Caco-2 (cell line): ENCODE results near the gene MEIOSIN. TPM values are rescaled to one million over a fixed set of nuclear protein-coding genes. Genes with fewer than 3 reads are reported as not detected.
A peak's percentile ranks its signal among the peaks of the same experiment; 100 is the strongest.

ENCODE experiments used
- BruUV-seq: library from RNA; stranded (reverse); fragments of 400-500 nt; replicated peaks from 2 replicates; lab custom pipeline; 2021; lab: Mats Ljungman, UMichigan
- CTCF ChIA-PET: fragments of 300-600 bp; sonication (Branson Sonifier 250); formaldehyde crosslinking; loops from one replicate; lab custom pipeline; 2022; ENCODE audit warnings: antibody characterized with exemption; lab: Charles Lee
- POLR2A ChIA-PET: fragments of 300-600 bp; sonication (Branson Sonifier 250); formaldehyde crosslinking; loops from one replicate; lab custom pipeline; 2022; ENCODE audit warnings: antibody characterized with exemption; lab: Charles Lee
- DNase-seq, 2 experiments: peaks; one replicate each; pipeline versions ENCODE4 v3.0.0 to v3.0.0-alpha.2; 2020 to 2022
- H3K27me3 ChIP-seq: replicated peaks from 2 replicates; pipeline ENCODE4 v1.6.0; 2011; ENCODE audit warnings: low read length; ENCODE audit not compliant: control insufficient read depth, insufficient read depth
- H3K36me3 ChIP-seq: 2 replicates; pipeline ENCODE4 v1.5.1; 2011; ENCODE audit warnings: low read length; ENCODE audit not compliant: control insufficient read depth, insufficient read depth
- H3K4me1 ChIP-seq: fragments of 250-450 bp; sonication (Bioruptor Pico); 2 replicates; pipeline ENCODE4 v1.5.1; 2020; ENCODE audit warnings: mild to moderate bottlenecking
- H3K4me3 ChIP-seq: 2 replicates; pipeline ENCODE4 v1.5.1; 2011; ENCODE audit warnings: low read depth, mild to moderate bottlenecking, control low read depth, low read length
- H3K9me3 ChIP-seq: fragments of 250-450 bp; sonication (Bioruptor Pico); 2 replicates; pipeline ENCODE4 v1.5.1; 2020; ENCODE audit warnings: mild to moderate bottlenecking, moderate library complexity
- H3K27ac Mint-ChIP-seq: one replicate; pipeline ENCODE4 v1.8.0; 2022; ENCODE audit warnings: mixed read lengths; ENCODE audit not compliant: unreplicated experiment
- H3K27me3 Mint-ChIP-seq: one replicate; pipeline ENCODE4 v1.8.0; 2022; ENCODE audit warnings: mixed read lengths; ENCODE audit not compliant: insufficient read depth, unreplicated experiment
- H3K36me3 Mint-ChIP-seq: one replicate; pipeline ENCODE4 v1.8.0; 2022; ENCODE audit warnings: mild to moderate bottlenecking, mixed read lengths; ENCODE audit not compliant: insufficient read depth, unreplicated experiment
- H3K4me1 Mint-ChIP-seq: one replicate; pipeline ENCODE4 v1.8.0; 2022; ENCODE audit warnings: low read depth, mixed read lengths; ENCODE audit not compliant: unreplicated experiment
- H3K4me3 Mint-ChIP-seq: one replicate; pipeline ENCODE4 v1.8.0; 2022; ENCODE audit warnings: mild to moderate bottlenecking, moderate library complexity, mixed read lengths; ENCODE audit not compliant: unreplicated experiment
- H3K9me3 Mint-ChIP-seq: one replicate; pipeline ENCODE4 v1.8.0; 2022; ENCODE audit warnings: mixed read lengths; ENCODE audit not compliant: unreplicated experiment
- CTCF ChIP-seq, 2 experiments: fragments of 200-600 bp in 1 of 2; IDR thresholded peaks; 1 replicate in 1 of 2; 2 replicates in 1 of 2; pipeline versions ENCODE4 v1.5.1 to v1.8.0; 2011 to 2022; ENCODE audit warnings: antibody characterized with exemption in 1 of 2, control low read depth in 1 of 2, inconsistent platforms in 1 of 2, low read depth in 1 of 2, low read length in 1 of 2, mild to moderate bottlenecking in 1 of 2, moderate library complexity in 1 of 2; ENCODE audit not compliant: insufficient read depth in 1 of 2, severe bottlenecking in 1 of 2, unreplicated experiment in 1 of 2
- intact Hi-C: fragments of 100-400 bp; cut with micrococcal nuclease; formaldehyde crosslinking; loops from one replicate; pipeline ENCODE4 v1.10.0; 2022; ENCODE audit not compliant: unreplicated experiment
- total RNA-seq: library from RNA; stranded (reverse); gene quantifications from 2 replicates; pipeline ENCODE4 v1.2.3, GENCODE V29; 2022

Gene MEIOSIN
- total RNA-seq, 1 experiment from 2014 or later: not detected

- no peak overlapping the region for H3K4me3 ChIP-seq
- no peak overlapping the region for H3K4me3 Mint-ChIP-seq
- H3K4me1 Mint-ChIP-seq: no peaks in the 10 kb centered on the region
- ChIA-PET POLR2A (no interaction called here), CTCF (interaction anchor here (0.9 to 1.1 kb wide), 2 partner anchors 41 to 107 kb away, joined by 3 read pairs; no protein-coding TSS in a partner anchor)
- no peaks in the 10 kb centered on the region for H3K36me3 ChIP-seq
- H3K4me1 ChIP-seq: no peaks in the 10 kb centered on the region
- H3K27me3 ChIP-seq: no peaks in the 10 kb centered on the region
- no peaks in the 10 kb centered on the region for H3K27me3 Mint-ChIP-seq
- no peaks in the 10 kb centered on the region for H3K9me3 Mint-ChIP-seq
- BruUV-seq: no TSS peak
- intact Hi-C loops: no loop called here
- TF ChIP-seq CTCF (IDR thresholded peaks at IDR 0.05; ENCODE audit: insufficient read depth in 1 of 2, low read depth in 1 of 2, low read length in 1 of 2, severe bottlenecking in 1 of 2, unreplicated experiment in 1 of 2): no peak
- no peaks in the 10 kb centered on the region for H3K9me3 ChIP-seq
- no peak for DNase-seq
- H3K27ac Mint-ChIP-seq: no peak overlapping the region
- no peaks in the 10 kb centered on the region for H3K36me3 Mint-ChIP-seq
Measured at GRCh38 chr19:45757695-45758094, 24.5 kb downstream of the MEIOSIN start.

- Histone ChIP-seq H3K9me3 (no peaks in the 10 kb centered on the region), H3K4me1 (no peaks in the 10 kb centered on the region), H3K27me3 (no peaks in the 10 kb centered on the region), H3K36me3 (no peaks in the 10 kb centered on the region), H3K4me3 (no peak overlapping the region)
- no peak for DNase-seq
- ChIA-PET CTCF (interaction anchor here (0.6 kb wide), 1 partner anchor 1039 kb away, joined by 4 read pairs; no protein-coding TSS in a partner anchor), POLR2A (interaction anchor here (0.6 kb wide), 1 partner anchor 12 kb away, joined by 5 read pairs; no protein-coding TSS in a partner anchor)
- no peak for TF ChIP-seq CTCF (IDR thresholded peaks at IDR 0.05; ENCODE audit: insufficient read depth in 1 of 2, low read depth in 1 of 2, low read length in 1 of 2, severe bottlenecking in 1 of 2, unreplicated experiment in 1 of 2)
- no peak overlapping the region for H3K4me3 Mint-ChIP-seq
- no TSS peak for BruUV-seq
- H3K4me1 Mint-ChIP-seq: no peaks in the 10 kb centered on the region
- no peaks in the 10 kb centered on the region for H3K36me3 Mint-ChIP-seq
- no peak overlapping the region for H3K27ac Mint-ChIP-seq
- no peaks in the 10 kb centered on the region for H3K27me3 Mint-ChIP-seq
- intact Hi-C loops: no loop called here
- no peaks in the 10 kb centered on the region for H3K9me3 Mint-ChIP-seq
Measured at GRCh38 chr19:45758921-45759320, 25.7 kb downstream of the MEIOSIN start.

DNA sequence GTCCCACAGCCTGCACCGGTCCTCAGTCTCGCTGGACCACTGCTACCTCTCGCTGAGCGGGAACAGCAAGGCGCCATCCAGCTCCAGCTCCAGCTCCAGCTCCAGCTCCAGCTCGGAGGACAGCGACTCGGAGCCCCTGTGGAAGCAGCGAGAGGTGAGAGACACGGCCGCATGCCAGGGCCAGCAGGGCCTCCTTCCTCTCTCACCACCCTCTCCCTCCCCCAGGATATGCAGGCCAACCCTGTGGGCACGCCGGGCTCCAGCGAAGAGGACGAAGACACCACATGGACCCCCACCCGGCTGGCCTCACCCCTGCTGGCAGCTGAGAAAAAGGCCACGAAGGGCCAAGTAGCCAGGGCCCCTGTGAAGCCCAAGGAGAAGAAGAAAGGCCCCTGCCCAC lies 28.5 kb downstream of the MEIOSIN start:
- H3K36me3 ChIP-seq: no peaks in the 10 kb centered on the region
- DNase-seq: no peak
- no TSS peak for BruUV-seq
- no peak for TF ChIP-seq CTCF (IDR thresholded peaks at IDR 0.05; ENCODE audit: insufficient read depth in 1 of 2, low read depth in 1 of 2, low read length in 1 of 2, severe bottlenecking in 1 of 2, unreplicated experiment in 1 of 2)
- Mint-ChIP-seq H3K4me3 (no peak overlapping the region), H3K27ac (peak overlapping the region; percentile 48), H3K27me3 (no peaks in the 10 kb centered on the region), H3K4me1 (peaks cover 7% of the 10 kb centered on the region), H3K9me3 (no peaks in the 10 kb centered on the region), H3K36me3 (peaks cover 6% of the 10 kb centered on the region)
- no peaks in the 10 kb centered on the region for H3K4me1 ChIP-seq
- H3K27me3 ChIP-seq: no peaks in the 10 kb centered on the region
- ChIA-PET POLR2A (no interaction called here), CTCF (interaction anchor here (1.3 kb wide), 1 partner anchor 13 kb away, joined by 3 read pairs; no protein-coding TSS in a partner anchor)
- H3K9me3 ChIP-seq: no peaks in the 10 kb centered on the region
- no peak overlapping the region for H3K4me3 ChIP-seq
- intact Hi-C loops: no loop called here
